HG03521 (cell line): Measurements from ENCODE around the gene IRX4.
"Not testable (repeated sequence)": the region's sequence is repeated elsewhere in the genome, so short reads cannot be mapped to it uniquely, and the experiment has no call there.

Experiments used
- ATAC-seq: cut with Tn5 transposase; IDR thresholded peaks from one replicate; pipeline ENCODE4 v1.9.1; 2021; ENCODE audit warnings: mild to moderate bottlenecking, moderate library complexity; ENCODE audit not compliant: unreplicated experiment

The IRX4 gene

DNA sequence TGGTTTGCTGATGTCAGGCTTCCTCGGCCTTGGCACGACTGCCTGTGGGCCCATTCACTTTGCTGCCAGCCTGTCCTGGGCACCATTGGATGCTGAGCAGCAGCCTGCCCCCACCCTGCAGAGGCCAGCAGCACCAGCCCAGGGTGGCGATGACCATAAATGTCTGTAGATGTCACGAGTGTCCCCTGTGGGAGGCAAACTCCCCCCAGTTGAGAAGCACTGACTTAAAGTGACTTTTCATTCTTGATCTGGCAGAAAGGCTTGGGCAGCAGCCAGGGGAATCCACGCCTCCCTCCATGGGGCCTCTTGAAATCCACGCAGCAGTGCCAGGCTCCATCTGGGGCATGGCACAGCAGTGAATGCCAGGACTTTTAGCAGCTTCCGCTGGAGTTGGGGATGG, 21.8 kb downstream of the IRX4 start:
- ATAC-seq = no peak

DNA sequence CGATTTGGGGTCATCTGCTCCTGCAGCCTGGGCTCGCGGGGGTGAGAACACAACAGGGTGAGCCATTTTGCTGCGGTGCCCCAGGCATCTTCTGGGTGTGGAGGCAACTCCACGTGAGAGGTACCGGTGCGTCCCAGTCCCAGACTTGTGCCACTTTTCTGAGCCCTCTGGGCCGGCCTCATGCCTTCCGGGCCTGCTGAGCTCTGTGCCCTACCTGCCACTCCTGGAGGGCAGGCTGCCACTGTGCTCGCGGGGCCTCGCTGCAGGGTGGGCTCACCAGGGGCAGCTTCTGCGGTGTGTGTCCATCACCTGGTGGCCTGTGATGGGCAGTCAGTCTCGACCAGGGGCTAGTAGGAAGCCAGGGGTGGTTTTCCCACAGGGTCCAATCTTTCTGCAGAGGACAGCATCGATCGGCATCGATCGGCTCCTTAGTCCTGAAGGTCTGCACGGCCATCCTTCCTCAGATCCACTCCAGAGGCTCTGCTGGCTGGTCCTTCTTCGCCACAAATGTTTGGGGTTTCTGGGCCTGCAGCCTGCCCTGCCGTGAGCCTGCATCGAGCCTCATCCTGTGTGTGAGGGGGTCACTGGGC, 22.6 kb downstream of the IRX4 start:
- no peak for ATAC-seq

DNA sequence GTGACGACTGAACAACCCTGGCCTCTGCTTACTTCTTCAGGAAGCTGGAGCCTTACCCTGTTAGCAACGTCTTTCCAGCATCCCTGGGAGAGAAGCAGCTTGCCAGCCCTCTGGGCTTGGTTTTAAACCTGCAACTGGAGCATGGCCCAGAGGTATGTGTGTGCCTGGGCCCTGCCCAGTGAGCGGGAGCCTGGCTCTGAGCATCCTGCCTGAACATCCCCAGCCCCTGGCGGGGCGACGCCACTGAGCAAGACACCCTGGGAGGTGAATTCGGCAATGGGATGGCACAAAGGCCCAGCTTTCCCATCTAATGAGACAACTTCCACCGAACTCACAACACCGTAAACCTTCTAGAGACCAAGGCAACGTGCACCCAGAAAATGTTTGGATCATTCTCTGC, 23.6 kb downstream of the IRX4 start:
- ATAC-seq = no peak

DNA sequence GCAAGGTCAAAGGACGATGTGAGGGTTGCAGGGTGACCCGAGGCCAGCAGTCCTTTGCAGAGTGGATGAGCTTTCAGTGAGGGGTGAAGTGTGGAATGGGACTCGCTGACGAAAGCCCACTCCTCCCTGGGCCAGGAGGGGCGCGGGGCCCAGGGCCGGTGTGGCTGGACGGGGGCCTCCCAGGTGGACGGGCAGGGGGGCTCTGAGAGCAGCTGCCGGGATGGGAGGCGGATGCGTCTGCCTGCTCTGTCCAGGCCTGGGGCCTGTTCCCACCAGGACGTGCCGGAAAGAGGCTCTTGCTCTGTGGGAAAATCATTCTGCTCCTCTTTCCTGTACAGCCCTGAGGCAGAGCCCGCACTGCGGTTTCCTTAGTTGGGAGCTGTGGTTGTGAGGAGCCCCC, 24.3 kb downstream of the IRX4 start:
- ATAC-seq = no peak

DNA sequence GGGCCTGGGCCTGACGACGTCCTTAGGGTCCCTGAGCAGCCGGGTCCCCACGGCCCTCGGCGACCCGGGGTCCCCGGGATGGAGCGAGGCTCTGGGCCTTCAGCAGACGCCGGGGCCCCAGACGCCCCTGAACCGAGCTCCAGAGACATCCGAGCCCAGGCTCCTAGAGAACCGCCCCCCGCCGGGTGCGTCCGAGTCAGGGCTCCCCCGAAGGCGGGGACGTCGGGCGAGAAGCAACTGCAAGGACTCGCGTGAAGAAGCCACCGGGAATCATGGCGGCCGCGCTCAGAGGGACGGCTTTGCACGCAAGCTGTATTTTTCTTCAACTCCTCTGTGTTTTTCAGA, 25.5 kb downstream of the IRX4 start:
- no peak for ATAC-seq

DNA sequence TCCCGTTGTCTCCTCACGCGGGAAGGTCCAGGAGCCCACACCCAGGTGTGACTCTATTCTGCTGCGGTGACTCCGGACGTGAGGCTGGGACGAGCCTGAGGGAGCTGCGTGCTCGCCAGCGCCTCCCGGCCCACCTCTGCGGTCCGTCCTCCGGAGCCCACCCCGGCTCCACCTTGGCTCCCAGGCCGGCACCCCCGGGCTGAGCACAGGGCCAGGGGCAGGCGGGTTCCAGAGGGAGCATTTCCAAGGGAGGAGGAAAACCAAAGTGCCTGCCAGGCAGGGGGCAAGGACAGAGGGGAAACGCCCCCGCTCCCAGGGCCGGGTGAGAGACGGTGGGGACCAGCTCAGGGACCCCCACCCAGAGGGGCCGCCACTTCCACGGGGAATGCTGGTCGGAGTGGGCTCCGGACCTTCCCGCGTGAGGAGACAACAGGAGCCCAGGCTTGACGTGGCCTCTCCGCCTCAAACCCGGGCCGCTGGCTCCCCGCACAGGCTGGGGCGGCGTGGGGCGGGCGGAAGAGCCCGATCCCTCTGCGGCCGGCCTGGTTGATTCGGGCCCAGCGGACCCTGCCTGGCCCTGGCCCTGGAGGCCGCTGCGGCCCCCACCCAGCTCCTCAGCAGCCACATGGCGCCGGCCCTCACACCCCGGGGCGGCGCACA, 26.0 kb downstream of the IRX4 start:
- no peak for ATAC-seq

DNA sequence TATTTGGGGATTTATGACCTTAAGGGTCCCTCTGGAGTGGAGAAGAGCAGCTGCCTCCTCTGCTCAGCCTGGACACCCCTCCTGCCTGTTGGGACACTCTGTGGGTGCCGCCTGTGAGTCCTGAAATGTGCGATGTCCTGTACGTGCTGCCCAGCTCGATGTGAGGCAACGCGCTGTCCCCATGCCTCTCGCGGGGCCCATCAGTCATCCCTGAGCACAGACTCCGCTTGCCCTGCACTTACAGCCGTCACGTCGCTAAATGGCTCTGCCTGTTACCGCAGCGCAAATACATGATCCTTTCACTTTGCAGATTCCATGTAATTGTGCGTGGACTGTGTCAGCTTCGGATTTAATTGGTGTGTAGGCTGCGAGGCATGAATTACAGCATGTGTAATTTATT, 27.1 kb downstream of the IRX4 start:
- ATAC-seq = no peak

DNA sequence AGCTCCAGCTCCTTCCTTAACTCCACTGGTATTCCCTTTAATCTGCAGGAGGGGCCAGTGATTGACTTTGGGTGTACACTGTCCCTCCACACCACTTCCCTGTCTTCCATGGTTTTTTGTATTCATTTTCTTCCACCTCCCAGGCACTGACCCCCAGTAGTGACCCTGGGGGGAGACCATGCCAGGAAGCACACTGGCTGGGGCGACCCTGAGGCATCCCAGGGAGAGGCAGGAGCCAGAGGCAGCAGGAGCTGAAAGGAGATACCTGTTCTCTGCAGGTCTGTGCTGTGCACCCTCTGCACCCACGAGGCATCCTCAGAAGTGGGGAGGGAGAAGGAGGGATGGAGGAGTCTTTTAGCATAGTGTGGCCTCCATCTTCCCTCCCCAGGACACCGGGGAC, 27.6 kb downstream of the IRX4 start:
- ATAC-seq = no peak

DNA sequence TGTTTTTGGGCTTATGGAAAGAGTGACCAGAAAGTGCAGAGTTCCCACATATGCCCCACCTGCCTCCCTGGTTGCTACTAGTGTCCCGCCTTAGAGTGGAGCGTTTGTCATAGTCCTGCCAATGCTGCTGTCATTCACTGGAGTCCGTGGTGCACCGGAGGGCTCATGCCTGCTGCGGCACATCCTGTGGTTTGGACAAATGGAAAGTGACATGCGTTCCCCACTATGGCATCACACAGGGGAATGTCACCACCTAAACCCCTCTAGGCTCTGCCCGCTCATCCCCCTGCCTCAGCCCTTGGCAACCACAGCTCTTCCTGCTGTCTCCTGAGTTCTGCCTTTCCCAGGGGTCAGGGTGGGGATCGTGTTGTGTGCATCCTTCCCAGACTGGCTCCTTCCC, 29.2 kb downstream of the IRX4 start:
- ATAC-seq = no peak

DNA sequence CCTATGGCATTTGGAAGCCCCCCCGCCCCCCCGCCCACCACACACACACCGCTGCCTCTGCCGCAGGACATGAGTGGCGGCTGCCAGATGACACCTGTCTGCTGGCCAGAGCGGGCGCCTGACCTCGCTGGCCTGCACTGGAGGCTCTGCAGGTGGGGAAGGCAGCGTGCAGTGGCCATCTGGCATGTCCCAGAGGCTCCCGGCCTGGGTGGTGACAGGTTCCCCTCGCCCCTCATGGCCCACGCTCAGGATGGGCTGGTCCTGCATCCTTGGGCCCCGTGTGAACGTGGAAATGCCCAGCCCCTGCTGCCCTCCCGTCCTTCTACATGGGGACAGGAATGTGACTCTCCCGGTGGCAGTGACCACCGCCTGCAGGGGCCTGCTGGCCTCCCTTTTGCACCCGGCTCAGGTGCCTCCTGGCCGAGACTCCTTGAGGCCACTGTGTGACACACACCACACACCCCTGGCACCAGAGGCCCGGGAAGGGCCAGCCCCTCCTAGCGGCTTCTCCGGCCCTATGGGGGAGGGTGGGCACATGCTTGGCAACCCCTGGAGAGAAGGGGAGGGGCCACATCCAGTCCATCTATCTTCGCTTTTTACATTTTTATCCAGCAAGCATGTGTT, 30.3 kb downstream of the IRX4 start:
- no peak for ATAC-seq

DNA sequence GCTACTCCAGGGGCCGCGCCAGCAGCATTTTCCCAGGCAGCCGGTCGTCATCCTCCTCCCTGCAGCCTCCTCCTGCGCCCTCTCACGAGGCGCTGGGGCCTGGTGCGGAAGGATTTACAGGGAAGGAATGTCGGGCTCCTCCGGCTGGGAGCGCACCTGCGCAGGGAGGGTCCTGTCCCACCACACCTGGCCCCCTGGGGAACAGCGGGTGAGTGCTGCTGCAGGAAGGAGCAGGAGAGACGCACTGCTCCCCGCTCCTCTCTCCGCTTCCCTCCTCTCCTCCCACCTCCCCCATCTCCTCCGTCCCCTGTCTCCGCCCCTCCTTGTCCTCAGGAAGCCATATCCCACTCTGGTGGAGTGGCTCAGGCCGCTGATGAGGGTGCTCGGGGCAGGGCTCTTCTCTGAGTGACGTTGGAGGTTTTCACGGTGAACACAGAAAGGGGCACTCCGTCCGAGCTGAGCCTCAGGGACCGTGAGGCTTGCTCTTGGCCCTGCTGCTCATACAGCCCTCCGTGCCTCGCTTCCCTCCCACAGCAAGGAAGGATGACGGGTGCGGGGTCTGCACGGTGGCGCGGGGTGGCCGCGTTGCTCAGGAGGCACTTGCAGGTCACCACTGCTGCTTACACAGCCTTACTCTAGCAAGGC, 31.3 kb downstream of the IRX4 start:
- ATAC-seq = no peak

DNA sequence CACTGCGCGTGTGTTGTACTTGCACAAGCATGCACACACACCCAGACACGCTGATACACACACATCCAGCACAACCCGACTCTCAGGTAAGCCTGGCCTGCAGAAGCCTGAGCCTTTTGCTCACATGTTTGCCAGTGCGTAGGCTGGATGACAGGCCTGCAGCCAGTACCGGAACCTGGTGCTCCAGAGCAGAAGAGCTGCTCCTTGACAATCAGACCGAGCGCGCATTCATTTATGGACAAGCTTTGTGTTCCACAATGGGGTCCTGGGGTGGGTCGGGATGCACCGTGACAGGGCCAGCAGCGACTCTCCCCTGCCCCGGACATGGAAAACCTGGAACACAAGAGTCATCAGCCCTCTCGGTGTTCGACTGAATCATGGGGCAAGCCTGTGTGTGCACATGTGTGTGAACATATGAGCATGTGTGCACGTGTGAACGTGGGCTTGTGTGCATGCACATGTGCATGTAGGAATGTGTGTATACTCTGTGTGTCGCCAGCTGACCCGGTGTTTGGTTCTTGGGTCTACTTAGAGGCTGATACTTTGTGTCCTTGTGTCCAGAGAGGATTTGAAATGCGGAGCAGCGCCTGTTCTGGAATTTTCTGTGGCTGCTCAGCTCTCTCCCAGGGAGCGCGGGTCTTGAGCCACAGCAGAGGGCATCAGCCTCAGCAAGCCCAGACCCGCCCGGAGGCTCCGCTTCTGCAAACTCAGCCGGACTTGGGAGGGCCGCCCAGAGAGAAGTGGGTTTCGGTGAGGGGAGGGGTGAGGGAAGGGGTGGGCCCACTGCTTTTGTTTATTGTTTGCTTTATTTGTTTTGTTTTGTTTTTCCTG, 32.2 kb downstream of the IRX4 start:
- no peak for ATAC-seq

DNA sequence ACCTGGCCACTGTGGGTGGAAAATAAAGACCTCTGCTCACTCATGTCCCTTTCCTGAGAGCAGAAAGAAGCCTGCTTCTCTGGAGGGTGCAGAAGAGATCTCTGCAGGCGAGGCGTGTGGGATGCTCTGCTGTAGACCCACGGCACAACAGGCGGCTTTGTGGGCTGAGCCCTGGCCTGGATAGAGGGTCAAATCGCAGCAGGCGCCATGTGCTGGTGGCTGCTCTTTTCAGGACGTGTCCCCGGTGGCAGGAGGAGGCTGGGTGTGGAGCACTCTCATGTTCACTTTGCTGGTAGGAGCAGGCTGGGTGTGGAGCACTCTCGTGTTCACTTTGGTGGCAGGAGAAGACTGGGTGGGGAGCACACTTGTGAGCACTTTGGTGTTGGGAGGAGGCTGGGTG, 35.1 kb downstream of the IRX4 start:
- ATAC-seq = no peak

DNA sequence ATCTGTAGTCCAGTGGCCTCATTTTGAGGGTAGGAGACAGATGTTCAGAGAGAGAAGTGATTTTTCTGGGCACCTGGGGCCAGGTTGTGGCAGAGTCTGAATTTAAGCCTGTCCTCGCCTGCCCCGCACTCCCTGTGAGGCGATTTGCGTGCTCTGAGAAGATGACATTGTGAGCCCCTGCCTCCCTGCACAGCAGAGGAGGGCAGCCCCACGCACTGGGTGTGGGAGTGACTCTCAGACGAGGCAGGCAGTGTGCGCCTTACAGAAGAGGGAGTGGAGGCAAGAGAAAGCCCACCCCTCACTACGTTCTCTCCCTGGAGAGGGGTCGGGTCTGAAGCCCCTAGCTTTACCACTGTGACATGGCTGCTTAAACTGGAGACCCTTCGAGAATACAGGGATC, 35.7 kb downstream of the IRX4 start:
- no peak for ATAC-seq

DNA sequence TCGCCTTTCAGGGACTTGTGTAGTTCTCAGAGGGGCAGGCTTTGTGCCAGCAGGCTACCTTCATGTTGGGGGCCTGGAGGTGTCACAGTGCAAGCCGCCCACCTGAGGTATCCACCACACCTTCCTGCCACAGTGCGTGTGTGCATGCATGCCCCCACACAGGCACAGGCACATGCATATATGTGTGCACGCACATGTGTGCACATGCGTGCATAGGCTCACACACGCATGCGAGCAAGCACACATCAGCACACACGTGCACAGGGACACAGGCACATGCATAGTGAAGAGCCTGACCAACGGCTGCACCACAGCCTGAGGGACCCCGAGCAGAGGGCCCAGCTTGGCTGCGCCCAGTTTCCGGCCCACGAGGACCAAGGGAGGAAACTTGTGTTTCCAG, 36.1 kb downstream of the IRX4 start:
- ATAC-seq = no peak

DNA sequence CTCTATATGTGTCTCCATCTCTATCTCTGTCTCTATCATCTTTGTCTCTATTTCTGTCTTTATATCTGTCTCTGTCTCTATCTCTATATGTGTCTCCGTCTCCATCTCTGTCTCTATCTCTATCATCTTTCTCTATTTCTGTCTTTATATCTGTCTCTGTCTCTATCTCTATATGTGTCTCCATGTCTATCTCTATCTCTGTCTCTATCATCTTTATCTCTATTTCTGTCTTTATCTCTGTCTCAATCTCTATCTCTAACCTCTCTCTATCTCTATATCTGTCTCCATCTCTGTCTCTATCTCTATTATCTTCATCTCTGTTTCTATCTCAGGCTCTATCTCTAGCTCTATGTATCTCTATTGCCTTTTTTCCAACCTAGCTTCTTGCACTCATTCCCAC, 37.0 kb downstream of the IRX4 start:
- ATAC-seq = no peak

DNA sequence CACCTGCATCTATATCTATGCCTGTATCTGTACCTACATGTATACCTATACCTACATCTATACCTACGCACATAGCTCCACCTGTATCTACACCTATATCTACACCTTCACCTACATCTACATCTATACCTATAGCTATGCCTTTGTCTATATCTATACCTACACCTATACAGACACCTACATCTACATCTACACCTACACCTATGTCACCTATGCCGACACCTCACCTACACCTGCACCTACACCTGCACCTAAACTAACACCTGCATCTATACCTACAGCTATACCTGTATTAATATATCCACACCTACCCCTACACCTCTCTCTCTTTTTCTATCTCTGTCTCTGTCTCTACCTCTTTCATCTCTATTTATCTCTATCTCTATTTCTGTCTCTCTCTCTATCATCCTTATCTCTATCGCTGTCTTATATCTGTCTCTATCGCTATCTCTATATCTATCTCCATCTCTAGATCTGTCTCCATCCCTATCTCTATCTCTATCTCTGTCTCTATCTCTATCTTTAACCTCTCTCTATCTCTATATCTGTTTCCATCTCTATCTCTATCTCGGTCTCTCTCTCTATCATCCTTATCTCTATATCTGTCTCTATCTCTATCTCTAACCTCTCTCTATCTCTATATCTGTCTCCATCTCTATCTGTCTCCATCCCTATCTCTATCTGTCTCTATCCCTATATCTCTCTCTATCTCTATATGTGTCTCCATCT, 37.9 kb downstream of the IRX4 start:
- no peak for ATAC-seq

DNA sequence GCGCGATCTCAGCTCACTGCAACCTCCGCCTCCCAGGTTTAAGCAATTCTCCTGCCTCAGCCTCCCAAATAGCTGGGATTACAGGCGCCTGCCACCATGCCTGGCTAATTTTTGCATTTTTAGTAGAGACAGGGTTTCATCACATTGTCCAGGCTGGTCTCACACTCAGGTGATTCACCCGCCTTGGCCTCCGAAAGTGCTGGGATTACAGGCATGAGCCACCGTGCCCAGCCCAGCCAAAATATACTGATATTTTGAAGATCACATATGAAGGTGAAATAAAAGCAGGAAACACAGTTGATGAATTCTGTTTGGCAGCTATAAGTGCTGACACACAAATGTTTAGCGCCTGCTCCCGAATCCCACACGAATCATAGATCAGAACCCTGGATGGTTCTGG, 39.0 kb downstream of the IRX4 start:
- not testable (repeated sequence) for ATAC-seq

DNA sequence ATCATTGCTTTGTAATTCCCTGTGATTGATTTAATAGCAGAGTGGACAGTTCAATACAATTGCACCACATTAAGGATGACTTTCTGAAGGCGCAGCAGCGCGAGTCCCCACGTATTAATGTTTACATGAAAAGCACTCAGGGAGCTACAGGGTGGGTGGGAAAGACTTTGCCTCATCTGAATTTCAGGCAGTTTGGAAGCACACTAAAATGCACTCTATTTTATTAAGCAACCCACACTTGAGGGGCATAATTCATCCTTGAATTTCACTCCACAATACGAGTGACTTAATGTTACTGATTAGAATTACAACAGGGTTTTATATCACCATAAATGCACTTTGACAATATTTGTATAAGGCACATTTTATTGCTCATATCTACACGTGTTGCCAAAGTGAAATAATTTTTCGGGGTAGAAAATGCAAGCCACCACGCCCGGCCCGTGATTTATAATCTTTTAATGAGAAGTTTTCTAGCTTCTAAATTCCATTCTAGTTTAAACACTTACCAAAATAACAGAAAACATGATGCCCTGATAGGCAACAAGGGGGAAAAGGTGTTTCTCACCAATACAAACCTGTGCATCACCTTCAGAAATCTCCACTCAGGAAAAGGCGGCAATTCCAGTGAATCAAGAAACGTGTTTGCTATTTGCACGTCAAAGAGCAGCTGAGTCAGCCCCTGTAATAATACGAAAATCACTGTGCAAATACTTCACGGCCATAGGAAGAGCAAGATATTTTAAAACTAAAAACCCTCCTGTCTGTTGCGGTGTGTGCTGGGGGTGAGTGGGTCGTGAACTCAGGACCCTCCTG, 40.5 kb downstream of the IRX4 start:
- ATAC-seq = no peak
